Tibial nerve (tissue), 3 donors: ENCODE data around the gene CREB3L1.

Experiments used
- POLR2A ChIP-seq, 2 donors: fragments of 450-650 bp; IDR thresholded peaks; one replicate each; pipeline ENCODE4 v1.6.1; 2017; ENCODE audit warnings: antibody characterized with exemption in 2 of 2, mild to moderate bottlenecking in 2 of 2, moderate library complexity in 2 of 2
- TF ChIP-seq, protein P1 (sequence below), 5 experiments: fragments of 200-600 bp in 3 of 5; fragments of 450-650 bp in 2 of 5; sonication (generic) in 3 of 5; IDR thresholded peaks; one replicate each; pipeline ENCODE4 v1.5.1; 2016 to 2019; ENCODE audit warnings: antibody characterized with exemption in 5 of 5, mild to moderate bottlenecking in 3 of 5, moderate library complexity in 2 of 5

DNA sequence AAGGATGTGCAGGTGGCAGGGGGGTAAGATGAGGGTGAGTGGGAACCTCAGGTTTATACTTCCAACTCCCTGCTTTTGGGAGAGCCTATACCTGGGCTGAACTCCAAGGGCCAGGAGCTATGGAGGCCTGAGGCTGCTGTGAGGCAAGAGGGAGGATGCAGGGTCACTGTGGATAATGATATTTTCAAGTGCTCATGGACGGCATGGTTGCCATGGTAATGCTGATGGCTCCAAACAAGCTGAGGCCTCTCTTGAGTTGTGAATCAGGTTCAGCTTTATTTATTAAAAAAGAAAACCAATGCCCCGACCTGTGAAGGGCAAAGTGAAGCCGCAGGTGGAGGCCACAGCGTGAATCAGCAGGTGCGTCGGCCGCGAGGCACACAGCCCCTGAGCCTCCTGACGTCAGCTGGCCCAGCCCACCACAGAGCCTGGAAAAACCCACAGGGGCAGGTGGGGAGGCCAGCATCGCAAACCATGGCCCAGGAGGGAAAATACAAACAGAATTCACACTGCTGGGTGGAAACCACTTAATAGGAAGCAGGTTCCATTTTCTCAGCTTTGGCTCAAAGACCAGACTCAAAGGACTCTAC lies 17.4 kb upstream of the CREB3L1 start:
- TF ChIP-seq, protein P1, sequence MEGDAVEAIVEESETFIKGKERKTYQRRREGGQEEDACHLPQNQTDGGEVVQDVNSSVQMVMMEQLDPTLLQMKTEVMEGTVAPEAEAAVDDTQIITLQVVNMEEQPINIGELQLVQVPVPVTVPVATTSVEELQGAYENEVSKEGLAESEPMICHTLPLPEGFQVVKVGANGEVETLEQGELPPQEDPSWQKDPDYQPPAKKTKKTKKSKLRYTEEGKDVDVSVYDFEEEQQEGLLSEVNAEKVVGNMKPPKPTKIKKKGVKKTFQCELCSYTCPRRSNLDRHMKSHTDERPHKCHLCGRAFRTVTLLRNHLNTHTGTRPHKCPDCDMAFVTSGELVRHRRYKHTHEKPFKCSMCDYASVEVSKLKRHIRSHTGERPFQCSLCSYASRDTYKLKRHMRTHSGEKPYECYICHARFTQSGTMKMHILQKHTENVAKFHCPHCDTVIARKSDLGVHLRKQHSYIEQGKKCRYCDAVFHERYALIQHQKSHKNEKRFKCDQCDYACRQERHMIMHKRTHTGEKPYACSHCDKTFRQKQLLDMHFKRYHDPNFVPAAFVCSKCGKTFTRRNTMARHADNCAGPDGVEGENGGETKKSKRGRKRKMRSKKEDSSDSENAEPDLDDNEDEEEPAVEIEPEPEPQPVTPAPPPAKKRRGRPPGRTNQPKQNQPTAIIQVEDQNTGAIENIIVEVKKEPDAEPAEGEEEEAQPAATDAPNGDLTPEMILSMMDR (IDR thresholded peaks at IDR 0.05): no peak
- no peak for TF ChIP-seq POLR2A (IDR thresholded peaks at IDR 0.05)
